Activated CD4-positive, alpha-beta T cell treated with anti-CD3 and anti-CD28 coated beads, Interleukin-2, amount 50 U/mL, for 24 hours (primary cell): Measurements from ENCODE around the gene EPHA6.
"Not testable (repeated sequence)": the region's sequence is repeated elsewhere in the genome, so short reads cannot be mapped to it uniquely, and the experiment has no call there.

Experiments
- DNase-seq, 2 donors: peaks; one replicate each; pipeline ENCODE4 v3.0.0-alpha.2; 2020; ENCODE audit warnings: low read depth in 1 of 2, low spot score in 1 of 2

Gene EPHA6

DNA sequence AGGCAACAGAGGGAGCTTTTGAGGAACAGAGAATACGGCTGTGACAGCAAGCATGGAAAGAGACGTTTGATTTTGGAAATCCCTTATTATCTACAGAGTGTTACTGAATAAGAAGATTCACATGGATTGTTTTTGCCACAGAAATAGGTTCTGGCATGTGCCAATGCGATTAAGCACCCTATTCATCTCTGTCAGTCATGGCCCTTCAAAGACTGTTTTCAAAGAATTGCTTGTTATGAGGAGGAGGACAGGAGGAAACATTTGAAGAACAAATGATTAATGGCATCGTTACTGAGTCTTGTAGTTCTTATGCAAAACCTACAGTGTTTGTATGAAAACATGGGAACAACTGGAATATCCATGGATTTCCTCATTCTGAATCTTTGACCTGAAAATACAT, 86.2 kb downstream of the EPHA6 start:
- no peak for DNase-seq

DNA sequence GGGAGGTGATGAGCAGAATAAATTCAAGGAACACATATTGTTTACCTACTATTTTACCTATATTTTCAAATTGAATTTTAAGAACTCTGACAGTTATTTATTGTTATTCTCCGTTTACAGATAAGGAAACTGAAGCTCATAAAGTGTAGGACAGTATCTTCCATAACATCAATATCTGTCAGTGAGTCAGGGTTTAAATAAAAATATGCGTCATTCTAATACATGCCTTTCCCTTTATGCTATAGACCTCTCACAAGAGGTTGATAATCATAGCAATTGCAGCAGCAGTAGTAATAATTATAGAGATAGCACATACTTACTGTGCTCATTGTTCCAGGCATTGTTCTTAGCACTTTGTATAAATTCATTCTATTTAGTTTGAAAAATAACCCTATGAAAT, 101.1 kb downstream of the EPHA6 start:
- DNase-seq = no peak

DNA sequence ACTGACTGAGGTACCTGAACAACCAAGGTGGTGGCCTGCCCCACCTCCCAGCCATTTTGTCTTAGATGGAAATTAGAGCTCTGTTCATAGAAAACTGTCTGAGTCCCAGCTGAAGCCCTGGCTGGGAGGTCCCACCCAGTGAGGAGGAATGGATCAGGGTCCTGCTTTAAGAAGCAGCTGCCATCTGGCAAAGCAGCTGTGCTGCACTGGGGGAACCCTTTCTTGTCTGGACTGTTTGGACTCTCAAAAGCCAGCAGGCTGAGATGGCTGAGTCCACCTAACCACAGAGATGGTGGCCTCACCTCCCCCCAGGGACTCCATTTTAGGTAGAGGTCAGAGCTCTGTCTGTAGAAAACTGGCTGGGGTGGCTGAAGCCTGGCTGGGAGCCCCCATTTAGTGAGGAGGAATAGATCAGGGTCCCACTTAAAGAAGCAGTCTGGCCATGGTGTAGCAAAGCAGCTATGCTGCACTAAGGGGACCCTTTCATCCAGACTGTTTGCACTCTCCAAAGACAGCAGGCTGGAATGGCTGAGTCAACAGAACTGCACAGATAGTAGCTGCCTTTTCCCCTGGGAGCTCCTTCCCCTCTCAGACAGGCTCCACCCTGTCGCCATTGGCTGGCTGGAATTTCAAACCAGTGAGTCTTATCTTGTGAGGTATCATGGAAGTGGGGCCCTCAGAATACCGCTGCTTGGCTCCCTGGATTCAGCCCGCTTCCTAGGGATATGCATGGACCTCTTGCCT, 116.9 kb downstream of the EPHA6 start:
- DNase-seq = no peak

DNA sequence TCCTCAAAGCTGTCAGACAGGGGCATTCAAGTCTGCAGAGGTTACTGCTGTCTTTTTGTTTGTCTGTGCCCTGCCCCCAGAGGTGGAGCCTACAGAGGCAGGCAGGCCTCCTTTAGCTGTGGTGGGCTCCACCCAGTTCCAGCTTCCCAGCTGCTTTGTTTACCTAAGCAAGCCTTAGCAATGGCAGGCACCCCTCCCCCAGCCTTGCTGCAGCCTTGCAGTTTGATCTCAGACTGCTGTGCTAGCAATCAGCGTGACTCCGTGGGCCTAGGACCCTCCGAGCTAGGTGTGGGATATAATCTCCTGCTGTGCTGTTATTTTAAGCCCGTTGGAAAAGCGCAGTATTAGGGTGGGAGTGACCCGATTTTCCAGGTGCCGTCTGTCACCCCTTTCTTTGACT, 127.7 kb downstream of the EPHA6 start:
- not testable (repeated sequence) for DNase-seq

DNA sequence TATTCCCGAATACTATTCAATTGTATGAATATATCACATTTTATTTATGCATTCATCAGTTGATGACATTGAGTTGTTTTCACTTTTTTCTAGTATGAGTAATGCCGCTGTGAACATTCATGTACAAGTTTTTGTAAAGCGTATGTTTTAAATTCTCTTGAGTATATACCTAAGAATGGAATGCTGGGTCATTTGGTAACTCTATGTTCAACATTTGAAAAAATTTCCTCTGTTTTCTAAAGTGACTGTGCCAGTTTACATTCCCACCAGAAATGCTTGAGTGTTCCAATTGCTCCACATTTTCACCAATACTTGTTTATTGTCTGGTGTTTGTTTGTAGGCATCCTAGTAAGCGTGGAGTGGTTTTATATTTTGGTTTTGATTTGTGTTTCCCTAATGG, 144.5 kb downstream of the EPHA6 start:
- no peak for DNase-seq

DNA sequence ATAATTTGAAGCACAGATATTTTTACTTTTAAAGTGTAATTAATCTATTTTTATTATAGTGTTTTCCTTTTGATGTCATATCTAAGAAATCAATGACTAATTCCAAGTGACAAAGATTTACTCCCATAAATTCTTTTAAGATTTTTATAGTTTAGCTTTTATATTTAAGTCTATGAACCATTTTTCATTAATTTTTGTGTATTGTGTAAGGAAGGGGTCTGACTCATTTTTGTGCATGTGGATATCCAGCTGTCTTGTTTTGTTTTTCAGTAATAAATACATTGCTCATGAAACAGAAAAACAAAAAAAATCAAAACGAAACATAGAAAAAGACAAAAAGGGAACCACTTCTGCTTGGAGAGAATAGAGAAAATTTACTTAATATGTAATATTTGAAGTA, 145.1 kb downstream of the EPHA6 start:
- no peak for DNase-seq

DNA sequence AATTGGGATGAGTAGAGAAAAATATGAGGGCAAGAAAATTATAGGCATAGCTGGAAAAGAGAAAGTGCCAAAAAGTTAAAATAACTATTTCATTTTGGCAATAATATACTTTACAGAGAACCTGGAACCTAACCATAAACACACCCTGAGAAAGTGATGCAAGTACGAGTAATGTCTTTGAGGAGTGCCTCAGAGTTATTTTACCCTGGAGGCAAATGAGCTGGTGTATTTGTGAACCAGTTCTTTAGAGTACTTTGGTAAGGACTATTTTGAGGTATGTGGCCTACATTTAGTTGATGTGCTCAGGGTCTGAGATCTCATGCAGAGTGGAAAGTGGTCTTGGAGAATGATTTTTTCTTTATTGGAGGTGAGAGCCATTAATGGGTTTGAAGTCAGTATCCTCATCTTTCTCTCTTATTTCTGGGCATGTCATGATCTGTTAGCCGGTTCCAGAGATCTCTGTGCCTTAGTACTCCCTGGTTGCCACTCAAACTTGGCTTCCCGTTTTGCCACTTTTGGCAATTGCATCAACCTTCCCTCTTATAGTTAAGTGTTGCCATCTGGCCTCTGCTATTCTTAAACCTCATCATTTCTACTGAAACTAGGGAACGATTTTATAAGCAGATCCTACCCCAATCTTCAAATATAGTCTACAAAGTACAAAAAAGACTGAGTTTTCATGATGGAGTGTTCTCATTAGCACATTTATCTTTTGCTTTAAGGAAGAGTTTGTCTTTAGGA, 145.7 kb downstream of the EPHA6 start:
- no peak for DNase-seq

DNA sequence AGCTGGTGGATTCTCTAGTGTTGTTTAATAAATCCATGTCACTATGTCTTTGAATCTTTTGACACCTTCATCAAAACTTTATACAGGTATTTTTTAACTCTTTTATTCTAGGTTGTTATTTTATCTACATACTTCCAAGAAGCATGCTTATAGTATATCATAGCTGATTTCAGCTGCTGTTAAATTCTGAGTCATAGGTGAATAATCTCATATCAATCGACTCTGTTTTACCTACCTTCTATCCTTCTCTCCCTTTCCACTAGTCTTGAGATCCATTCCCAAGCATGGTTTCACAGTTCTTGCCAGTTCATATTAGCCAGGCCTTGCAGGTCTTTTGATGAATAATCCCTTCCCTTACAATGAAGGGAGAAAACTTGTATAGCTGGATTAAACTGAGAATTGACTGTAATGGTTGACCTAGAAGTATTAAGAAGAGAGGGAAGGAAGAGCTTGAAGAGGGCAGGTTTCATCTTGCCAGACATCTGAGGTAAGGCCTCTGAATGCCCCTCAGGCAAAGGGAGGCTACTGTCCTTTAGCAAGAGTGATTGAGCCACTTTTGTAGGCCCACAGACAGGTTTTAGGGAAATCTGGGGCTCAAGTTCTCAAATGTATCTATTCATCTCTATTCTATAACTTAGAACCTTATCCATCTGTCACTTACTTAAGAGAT, 146.4 kb downstream of the EPHA6 start:
- DNase-seq = no peak

DNA sequence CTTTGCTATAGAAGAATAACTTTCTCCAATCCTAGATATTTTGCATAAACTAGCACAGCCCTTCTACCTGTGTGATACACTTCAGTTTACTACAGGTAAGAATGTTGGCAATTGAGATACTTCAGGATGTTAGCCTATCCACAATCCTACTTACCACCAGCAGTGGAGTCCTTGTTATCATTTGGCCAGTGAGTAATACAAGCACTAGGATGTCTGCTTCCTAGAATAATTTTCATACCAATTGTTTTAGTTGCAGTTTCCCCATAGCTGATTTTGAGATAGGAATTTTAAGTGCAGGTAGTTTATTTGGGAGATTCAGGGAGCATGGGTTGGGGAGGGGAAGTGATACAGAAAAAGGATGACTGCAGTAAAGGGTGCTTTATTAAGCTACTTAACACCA, 147.2 kb downstream of the EPHA6 start:
- no peak for DNase-seq

DNA sequence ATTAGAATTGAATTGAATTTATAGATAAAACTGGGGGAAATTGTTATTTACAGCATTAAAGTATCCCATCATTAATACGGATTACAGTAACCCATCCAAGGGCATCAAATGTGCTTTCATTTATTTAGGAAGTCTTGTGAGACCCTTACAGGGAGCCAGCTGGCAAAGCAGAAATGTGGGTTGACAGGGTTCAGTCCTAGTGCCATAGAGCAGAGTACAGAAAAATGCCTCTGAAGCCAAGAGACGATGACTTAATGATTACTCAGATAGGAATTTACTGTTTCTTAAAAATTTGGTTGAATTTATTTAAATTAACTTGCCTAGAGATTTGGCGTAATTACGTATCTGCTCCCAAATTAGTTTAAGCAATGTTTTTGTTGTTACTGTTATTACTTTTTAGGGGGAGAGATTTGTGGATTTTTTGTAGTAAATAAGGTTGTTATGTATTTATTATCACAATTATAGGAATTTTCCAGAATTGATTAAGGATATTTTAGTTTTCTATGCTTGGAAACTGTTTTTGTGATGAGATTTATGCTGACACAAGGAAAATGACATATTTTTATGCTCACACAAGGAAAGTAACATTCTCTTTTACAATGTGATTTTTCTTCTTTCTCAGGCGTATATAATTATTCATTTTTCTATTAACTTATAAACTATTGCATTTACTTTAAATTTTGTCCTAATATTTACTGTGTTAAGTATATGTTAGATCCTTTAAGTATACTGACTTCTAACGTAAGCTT, 152.0 kb downstream of the EPHA6 start:
- DNase-seq = no peak

DNA sequence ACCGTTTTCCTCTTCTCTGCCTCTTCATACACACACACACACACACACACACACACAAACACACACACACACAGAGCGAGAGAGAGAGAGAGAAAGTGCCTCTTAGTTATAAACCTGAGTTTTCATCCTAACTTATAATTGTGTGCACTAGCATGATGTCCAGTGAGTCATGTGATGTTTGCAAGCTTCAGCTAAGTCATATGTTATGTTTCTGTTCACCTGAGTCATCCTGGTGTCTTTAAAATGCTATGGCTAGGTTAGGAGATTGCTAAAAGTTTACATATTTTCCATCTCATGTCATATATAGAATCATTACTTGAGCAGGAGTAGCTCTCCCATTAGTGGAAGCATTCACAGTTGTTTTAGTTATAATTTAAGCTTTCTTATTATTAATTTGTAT, 155.8 kb downstream of the EPHA6 start:
- no peak for DNase-seq

DNA sequence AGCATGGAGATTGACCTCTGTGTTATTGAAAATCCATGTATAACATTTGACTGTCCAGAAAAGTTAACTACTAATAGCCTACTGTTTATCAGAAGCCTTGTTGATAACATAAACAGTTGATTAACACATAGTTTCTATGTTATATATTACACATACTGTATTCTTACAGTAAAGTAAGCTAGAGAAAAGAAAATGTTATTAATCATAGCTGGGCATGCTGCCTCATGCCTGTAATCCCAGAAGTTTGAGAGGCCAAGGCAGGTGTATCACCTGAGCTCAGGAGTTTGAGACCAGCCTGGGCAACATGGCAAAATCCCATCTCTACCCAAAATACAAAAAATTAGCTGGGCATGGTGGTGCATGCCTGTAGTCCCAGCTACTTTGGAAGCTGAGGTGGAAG, 163.3 kb downstream of the EPHA6 start:
- no peak for DNase-seq

DNA sequence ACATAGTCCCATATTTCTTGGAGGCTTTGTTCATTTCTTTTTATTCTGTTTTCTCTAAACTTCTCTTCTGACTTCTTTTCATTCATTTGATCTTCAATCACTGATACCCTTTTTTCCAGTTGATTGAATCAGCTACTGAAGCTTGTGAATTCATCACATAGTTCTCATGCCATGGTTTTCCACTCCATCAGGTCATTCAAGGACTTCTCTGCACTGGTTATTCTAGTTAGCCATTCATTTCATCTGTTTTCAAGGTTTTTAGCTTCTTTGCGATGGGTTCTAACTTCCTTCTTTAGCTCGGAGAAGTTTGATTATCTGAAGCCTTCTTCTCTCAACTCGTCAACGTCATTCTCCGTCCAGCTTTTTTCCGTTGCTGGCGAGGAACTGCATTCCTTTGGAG, 169.3 kb downstream of the EPHA6 start:
- DNase-seq = not testable (repeated sequence)

DNA sequence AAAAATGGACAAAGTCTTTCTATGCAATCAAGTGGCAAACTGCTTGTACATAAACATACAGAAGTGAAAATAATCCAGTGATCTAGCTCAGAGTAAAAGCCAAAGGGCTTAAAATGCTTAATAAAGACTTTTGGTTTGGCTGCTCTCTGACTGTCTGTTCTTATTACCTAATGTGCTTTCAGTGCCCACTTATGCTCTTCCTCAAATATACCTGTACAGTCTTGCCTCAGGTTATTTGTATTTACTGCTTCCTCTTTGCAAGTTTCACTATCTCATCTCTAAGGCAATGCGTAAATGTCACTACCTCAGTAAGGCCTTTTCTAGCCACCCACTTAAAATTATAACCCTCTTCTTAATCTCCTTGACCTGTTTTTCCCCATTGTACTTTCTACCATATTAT, 171.8 kb downstream of the EPHA6 start:
- DNase-seq = no peak

DNA sequence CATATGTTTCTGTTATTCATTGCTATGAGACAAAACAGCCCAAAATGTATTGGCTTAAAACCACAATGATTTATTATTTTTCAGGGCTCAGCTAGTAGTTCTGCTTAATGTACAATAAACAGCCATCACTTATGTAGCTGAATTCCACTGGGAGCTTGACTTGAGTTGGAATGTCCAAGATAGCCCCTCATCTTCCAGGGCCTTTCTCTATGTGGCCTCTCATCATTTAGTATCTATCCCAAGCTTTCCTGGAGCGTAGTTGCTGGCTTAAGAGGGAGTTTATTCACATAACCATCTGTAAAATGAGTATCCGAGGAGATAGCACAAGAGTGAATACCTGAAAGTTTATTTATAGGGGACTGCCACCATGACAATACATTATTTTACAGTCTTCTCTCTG, 176.8 kb downstream of the EPHA6 start:
- no peak for DNase-seq

DNA sequence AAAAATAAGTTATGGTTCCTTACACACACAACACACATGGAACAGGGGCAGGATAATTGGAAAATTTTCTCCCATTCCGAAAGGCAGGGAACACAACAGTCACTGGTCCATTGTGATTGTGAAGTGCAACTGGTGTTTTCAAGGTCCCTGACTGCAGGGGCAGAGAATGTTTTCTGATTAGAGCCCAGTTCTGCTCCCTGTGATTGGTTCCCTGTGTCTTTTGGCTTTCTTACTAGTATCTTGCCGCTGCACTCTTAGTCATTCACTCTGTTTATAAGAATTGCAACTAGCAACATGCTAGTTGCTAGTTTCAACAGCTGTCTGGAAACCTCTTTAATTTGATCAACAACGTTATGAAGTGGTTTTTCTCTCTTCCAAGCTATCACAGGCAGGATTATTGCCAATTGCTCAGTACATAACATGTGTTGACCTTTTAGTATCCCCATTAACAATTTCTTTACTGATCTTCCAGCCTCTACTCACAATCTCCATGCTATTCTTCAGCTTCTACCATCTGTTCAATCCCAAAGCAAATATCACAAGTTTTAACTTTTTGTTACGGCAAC, 177.5 kb downstream of the EPHA6 start:
- DNase-seq = no peak

DNA sequence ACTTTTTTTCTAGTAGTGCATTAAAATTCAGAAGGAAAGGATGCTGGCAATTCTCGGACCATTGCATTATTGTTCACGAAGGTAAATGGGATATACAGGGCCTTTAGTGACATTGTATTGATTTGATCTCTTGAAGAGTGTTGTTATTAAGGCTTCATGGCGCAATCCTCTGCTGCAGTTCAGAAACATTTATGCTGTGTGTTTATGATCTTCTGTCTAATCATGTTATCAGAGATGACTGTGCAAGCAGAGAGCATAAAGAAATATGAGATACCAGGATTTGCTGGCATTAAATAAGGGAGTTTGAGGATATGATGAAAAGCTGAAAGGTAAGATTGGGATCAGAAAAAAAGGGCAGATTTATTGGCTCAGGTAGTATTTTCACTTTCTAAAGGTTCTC, 180.6 kb downstream of the EPHA6 start:
- no peak for DNase-seq

DNA sequence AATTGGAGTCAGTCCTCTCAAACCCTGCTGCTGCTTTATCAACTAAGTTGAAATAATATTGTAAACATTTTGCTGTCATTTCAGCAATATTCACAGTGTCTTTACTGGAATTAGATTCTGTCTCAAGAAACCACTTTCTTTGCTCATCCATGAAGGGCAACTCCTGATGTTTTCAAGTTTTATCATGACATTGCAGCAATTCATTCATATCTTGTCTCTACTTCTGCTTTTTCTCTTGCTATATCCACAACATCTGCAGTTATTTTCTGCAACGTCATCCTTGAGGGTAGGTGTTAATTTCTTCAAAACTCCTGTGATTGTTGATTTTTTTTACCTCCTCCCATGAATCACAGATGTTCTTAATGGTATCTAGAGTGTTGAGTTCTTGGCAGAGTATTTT, 181.6 kb downstream of the EPHA6 start:
- no peak for DNase-seq

DNA sequence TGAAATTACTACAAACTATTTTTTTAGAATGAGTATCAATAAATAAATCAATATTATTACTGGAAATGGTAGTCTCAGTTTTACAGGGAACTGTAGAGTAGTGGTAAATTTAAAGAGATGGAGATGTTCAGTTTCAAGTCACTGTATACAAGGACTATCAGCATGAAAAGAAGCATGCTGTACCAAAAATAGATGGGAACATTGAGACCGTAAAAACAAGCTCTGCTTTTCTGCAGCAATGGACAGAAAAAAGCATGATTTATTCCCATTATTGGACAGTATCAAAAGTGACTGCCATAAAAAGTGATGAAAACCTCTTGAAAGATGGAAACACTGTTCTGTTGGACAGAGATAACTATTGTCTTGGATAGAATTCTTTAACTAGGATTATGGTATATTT, 187.2 kb downstream of the EPHA6 start:
- DNase-seq = no peak

DNA sequence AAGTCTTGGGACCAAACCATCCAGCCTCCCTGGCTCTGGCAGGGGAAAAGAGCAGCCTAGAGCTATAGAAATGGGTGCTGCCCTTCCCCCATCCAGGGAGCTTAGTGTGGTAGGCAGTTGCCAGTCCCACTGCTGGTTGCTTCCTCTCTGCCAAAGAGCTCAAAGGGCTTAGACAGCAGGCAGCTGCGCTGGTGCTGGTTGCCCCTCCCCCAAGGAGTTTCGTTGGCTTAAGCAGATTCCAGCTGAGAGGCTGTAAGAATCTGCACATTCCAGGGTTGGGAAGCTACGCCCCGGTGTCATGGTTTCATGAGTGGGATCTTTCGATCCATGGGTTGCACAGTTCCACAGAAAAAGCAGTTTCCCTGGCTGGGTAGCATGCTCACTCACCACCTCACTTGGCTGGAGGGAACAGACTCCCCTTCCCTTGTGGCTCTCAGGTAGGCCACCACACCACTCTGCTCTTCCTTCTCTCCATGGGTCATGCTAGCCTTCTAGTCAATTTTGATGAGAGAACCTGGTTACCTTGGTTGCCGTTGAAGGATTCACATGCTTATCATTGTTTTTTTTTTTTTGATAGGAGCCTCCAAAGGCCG, 195.1 kb downstream of the EPHA6 start:
- no peak for DNase-seq
